Loucy (cell line): Measurements from ENCODE around the gene FGF14.

ENCODE experiments used
- EZH2phosphoT487 ChIP-seq: fragments of 200-600 bp; IDR thresholded peaks from 2 replicates; pipeline ENCODE4 v1.6.1; 2018; ENCODE audit warnings: antibody characterized with exemption, mild to moderate bottlenecking, moderate library complexity, borderline replicate concordance
- TF ChIP-seq, protein P1 (sequence below): fragments of 200-600 bp; sonication (generic); conservative IDR thresholded peaks from 2 replicates; pipeline ENCODE4 v1.5.1; 2014; ENCODE audit warnings: mild to moderate bottlenecking, antibody characterized with exemption, low read length

DNA sequence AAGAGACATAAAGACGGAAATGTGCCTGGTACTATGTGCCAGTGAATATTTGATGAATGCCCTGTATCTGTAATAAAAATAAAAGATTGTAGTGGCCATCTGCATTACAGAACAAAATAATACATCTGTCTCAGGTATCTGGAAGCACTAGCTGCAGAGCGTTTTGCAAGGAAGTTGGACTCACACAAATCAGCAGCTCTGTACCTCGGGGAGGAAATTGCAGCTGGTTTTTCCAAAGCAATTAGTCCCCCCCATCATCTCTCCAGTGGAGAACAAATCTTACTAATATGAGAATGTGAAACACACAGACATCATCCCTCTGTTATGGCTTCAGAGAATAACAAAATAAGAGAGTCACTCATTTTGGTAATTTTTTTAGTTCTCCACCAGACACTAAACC is 704.1 kb downstream of the FGF14 start:
- TF ChIP-seq, protein P1, sequence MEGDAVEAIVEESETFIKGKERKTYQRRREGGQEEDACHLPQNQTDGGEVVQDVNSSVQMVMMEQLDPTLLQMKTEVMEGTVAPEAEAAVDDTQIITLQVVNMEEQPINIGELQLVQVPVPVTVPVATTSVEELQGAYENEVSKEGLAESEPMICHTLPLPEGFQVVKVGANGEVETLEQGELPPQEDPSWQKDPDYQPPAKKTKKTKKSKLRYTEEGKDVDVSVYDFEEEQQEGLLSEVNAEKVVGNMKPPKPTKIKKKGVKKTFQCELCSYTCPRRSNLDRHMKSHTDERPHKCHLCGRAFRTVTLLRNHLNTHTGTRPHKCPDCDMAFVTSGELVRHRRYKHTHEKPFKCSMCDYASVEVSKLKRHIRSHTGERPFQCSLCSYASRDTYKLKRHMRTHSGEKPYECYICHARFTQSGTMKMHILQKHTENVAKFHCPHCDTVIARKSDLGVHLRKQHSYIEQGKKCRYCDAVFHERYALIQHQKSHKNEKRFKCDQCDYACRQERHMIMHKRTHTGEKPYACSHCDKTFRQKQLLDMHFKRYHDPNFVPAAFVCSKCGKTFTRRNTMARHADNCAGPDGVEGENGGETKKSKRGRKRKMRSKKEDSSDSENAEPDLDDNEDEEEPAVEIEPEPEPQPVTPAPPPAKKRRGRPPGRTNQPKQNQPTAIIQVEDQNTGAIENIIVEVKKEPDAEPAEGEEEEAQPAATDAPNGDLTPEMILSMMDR: no peak
- no peak for TF ChIP-seq EZH2phosphoT487
